K562 (cell line): ENCODE results near the gene ADAMTSL3. TPM values are rescaled to one million over a fixed set of nuclear protein-coding genes. Genes with fewer than 3 reads are reported as not detected.
"Not testable (repeated sequence)": the region's sequence is repeated elsewhere in the genome, so short reads cannot be mapped to it uniquely, and the experiment has no call there.

ENCODE experiments used
- ATAC-seq: fragments of 200-7000 bp; cut with Tn5 transposase; 3 replicates; pipeline ENCODE4 v1.9.1; 2020; ENCODE audit warnings: moderate library complexity
- BruUV-seq: library from RNA; stranded (reverse); fragments of 400-500 nt; replicated peaks from 2 replicates; lab custom pipeline; 2021; lab: Mats Ljungman, UMichigan
- CTCF ChIA-PET: fragments of 300-600 bp; formaldehyde crosslinking; extraction: SDS; loops from one replicate; lab custom pipeline; 2021; ENCODE audit warnings: low intra/inter-chr PET ratio; lab: Yijun Ruan, JAX
- POLR2A ChIA-PET: fragments of 300-600, 350-650 bp; sonication (Branson Sonifier 250); formaldehyde crosslinking; extraction: SDS; loops from one replicate; lab custom pipeline; 2021; ENCODE audit warnings: antibody characterized with exemption, inconsistent platforms; lab: Yijun Ruan, JAX
- DNase-seq, 4 experiments: peaks; one replicate each; pipeline versions ENCODE4 v3.0.0 to v3.0.0-alpha.2; 2011 to 2018; ENCODE audit warnings: low spot score in 3 of 4, mixed read lengths in 3 of 4; ENCODE audit errors: extremely low read depth in 1 of 4
- FAIRE-seq: peaks from 2 replicates; lab custom pipeline; 2011; peaks lifted over from hg19 to GRCh38; lab: Jason Lieb, UNC
- H2AFZ ChIP-seq: 2 replicates; pipeline ENCODE4 v1.6.0; 2011; ENCODE audit warnings: low read depth, low read length, control low read depth, inconsistent platforms
- H3K27ac ChIP-seq: fragments of 200-600 bp; 3 replicates; pipeline ENCODE4 v1.8.0; 2011; ENCODE audit warnings: low read depth, mild to moderate bottlenecking, control low read depth, inconsistent platforms, low read length, moderate library complexity, mixed read lengths; ENCODE audit errors: extremely low read depth
- H3K27me3 ChIP-seq, 2 experiments: fragments of 300-600 bp in 1 of 2; 2 replicates in 1 of 2; 3 replicates in 1 of 2; pipeline versions ENCODE4 v1.6.0 to v1.8.0; 2011; ENCODE audit warnings: inconsistent platforms in 2 of 2, low read length in 2 of 2, mild to moderate bottlenecking in 1 of 2, mixed read lengths in 1 of 2, moderate library complexity in 1 of 2; ENCODE audit not compliant: control insufficient read depth in 2 of 2, insufficient read depth in 2 of 2
- H3K36me3 ChIP-seq: fragments of 300-600 bp; 3 replicates; pipeline ENCODE4 v1.8.0; 2011; ENCODE audit warnings: mild to moderate bottlenecking, low read length, inconsistent platforms; ENCODE audit not compliant: control insufficient read depth, insufficient read depth
- H3K4me1 ChIP-seq, 2 experiments: fragments of 200-600 bp in 1 of 2; replicated peaks in 1 of 2; 2 replicates in 1 of 2; 3 replicates in 1 of 2; pipeline versions ENCODE4 v1.5.1 to v1.8.0; 2011; ENCODE audit warnings: inconsistent platforms in 2 of 2, low read length in 2 of 2, mild to moderate bottlenecking in 1 of 2, mixed read lengths in 1 of 2, moderate library complexity in 1 of 2; ENCODE audit not compliant: control insufficient read depth in 2 of 2, insufficient read depth in 2 of 2
- H3K4me2 ChIP-seq: 2 replicates; pipeline ENCODE4 v1.6.1; 2011; ENCODE audit warnings: low read length, control low read depth, inconsistent platforms, mixed read lengths; ENCODE audit not compliant: insufficient read depth
- H3K4me3 ChIP-seq: fragments of 200-600 bp; sonication (generic), shearing (Covaris generic); 2 replicates; pipeline ENCODE4 v1.5.1; 2016; ENCODE audit warnings: control low read depth, inconsistent platforms
- H3K79me2 ChIP-seq: fragments of 200-600 bp; 3 replicates; pipeline ENCODE4 v1.8.0; 2011; ENCODE audit warnings: low read length, inconsistent platforms; ENCODE audit not compliant: control insufficient read depth, insufficient read depth
- H3K9ac ChIP-seq, 2 experiments: 2 replicates each; pipeline versions ENCODE4 v1.6.0 to v1.6.1; 2011; ENCODE audit warnings: low read depth in 2 of 2, low read length in 2 of 2, control low read depth in 1 of 2, inconsistent platforms in 1 of 2, mild to moderate bottlenecking in 1 of 2, mixed read lengths in 1 of 2; ENCODE audit not compliant: insufficient read depth in 1 of 2
- H3K9me1 ChIP-seq: one replicate; pipeline ENCODE4 v1.6.0; 2011; ENCODE audit warnings: inconsistent platforms, mild to moderate bottlenecking, low read length, moderate library complexity; ENCODE audit not compliant: control insufficient read depth, insufficient read depth
- H3K9me3 ChIP-seq: replicated peaks from 2 replicates; pipeline ENCODE4 v1.5.1; 2011; ENCODE audit warnings: low read depth, low read length, inconsistent platforms; ENCODE audit not compliant: control insufficient read depth, insufficient read depth
- H4K20me1 ChIP-seq: replicated peaks from 2 replicates; pipeline ENCODE4 v1.6.1; 2011; ENCODE audit warnings: low read length, inconsistent platforms, mixed read lengths; ENCODE audit not compliant: control insufficient read depth, insufficient read depth
- CEBPB ChIP-seq: fragments of 450-650 bp; IDR thresholded peaks from 2 replicates; pipeline ENCODE4 v1.6.1; 2016; ENCODE audit warnings: missing genetic modification characterization, missing compliant biosample characterization
- CEBPG ChIP-seq, 3 experiments: fragments of 200-800 bp in 1 of 3; sonication (Bioruptor generic) in 1 of 3; sonication (generic) in 1 of 3; formaldehyde crosslinking in 1 of 3; IDR thresholded peaks in 2 of 3; conservative IDR thresholded peaks in 1 of 3; 2 replicates each; pipeline versions ENCODE4 v1.6.1 to v1.8.0; 2016 to 2022; ENCODE audit warnings: missing compliant biosample characterization in 2 of 3, missing genetic modification characterization in 2 of 3, mild to moderate bottlenecking in 1 of 3, missing genetic modification reagents in 1 of 3
- SLC30A9 ChIP-seq: fragments of 250-450 bp; sonication (Bioruptor Pico); IDR thresholded peaks from 2 replicates; pipeline ENCODE4 v1.8.0; 2022; ENCODE audit warnings: mild to moderate bottlenecking, moderate library complexity
- TRIM24 ChIP-seq, 2 experiments: fragments of 450-650 bp; IDR thresholded peaks; 2 replicates each; pipeline ENCODE4 v1.6.1; 2016
- WGBS: fragments of 100-300 bp; shearing (Covaris generic); methylation state at CpG from one replicate; pipeline ENCODE4 v1.1.6; 2016; ENCODE audit warnings: low coverage, mixed read lengths; ENCODE audit not compliant: insufficient coverage; ENCODE audit errors: missing lambda C conversion rate; 5-methylcytosine and 5-hydroxymethylcytosine counted together
- in situ Hi-C: fragments of 300-500 bp; cut with MboI; formaldehyde crosslinking; loops from 4 replicates; pipeline ENCODE4 v1.15.0; 2018; ENCODE audit warnings: inconsistent platforms, mixed read lengths
- intact Hi-C: fragments of 100-400 bp; cut with micrococcal nuclease; formaldehyde crosslinking; loops from 2 replicates; pipeline ENCODE4 v1.14.2; 2022
- polyA plus RNA-seq, 8 experiments: library from polyadenylated mRNA; depleted of rRNA in 4 of 8; stranded (reverse) in 5 of 8; unstranded in 3 of 8; fragments of >200 nt; fragmentation: Nextera tagmentation in 2 of 8; fragmentation: Illumina TruSeq in 1 of 8; extraction: Ambion mirVana in 2 of 8; extraction: Trizol in 1 of 8; gene quantifications; 2 replicates each; pipeline versions ENCODE4 v1.2.1 to v1.2.3, GENCODE V29; 2011 to 2014; ENCODE audit warnings: inconsistent platforms in 1 of 8, missing spikeins in 1 of 8
- total RNA-seq, 7 experiments: library from RNA; depleted of rRNA in 6 of 7; stranded (reverse); fragments of >200 nt in 6 of 7; fragmentation: Illumina TruSeq in 2 of 7; extraction: Trizol in 2 of 7; gene quantifications; 2 replicates each; pipeline versions ENCODE4 v1.2.1 to v1.2.3, GENCODE V29; 2011 to 2021; ENCODE audit warnings: low replicate concordance in 1 of 7

The ADAMTSL3 gene
- total and polyA plus RNA-seq, 9 of the 15 experiments (the other 6 are each of a cell fraction or from before 2014, with no cell fraction given): 0.01 to 0.18 (median 0.07) TPM; not detected in 3

- no TSS peak for BruUV-seq
These were observed 392.2 kb downstream of the ADAMTSL3 start for GRCh38 chr15:84046064-84046637.

GRCh38 chr15:84049480-84049879 is 395.6 kb downstream of the ADAMTSL3 start:
- CTCF ChIA-PET, BruUV-seq, intact Hi-C loops, H4K20me1 ChIP-seq, DNase-seq, H3K27me3 ChIP-seq, in situ Hi-C loops, H3K9me3 ChIP-seq, H2AFZ ChIP-seq, H3K9ac ChIP-seq, FAIRE-seq, H3K4me3 ChIP-seq, H3K79me2 ChIP-seq, H3K36me3 ChIP-seq, H3K4me2 ChIP-seq, H3K4me1 ChIP-seq, ATAC-seq, POLR2A ChIA-PET, H3K9me1 ChIP-seq, H3K27ac ChIP-seq: not testable (repeated sequence)
- WGBS: 6% methylated on average over 4 of the region's 4 CpGs

More at GRCh38 chr15:84046064-84046637, 392.2 kb downstream of the ADAMTSL3 start:
- in situ Hi-C loops: no loop called here
- Histone ChIP-seq H4K20me1 (no peaks in the 10 kb centered on the region), H3K9me1 (no peaks in the 10 kb centered on the region), H3K36me3 (no peaks in the 10 kb centered on the region), H3K9ac (no peak overlapping the region), H3K4me2 (no peak overlapping the region), H3K9me3 (no peaks in the 10 kb centered on the region)
- ATAC-seq: no peak
- no peak for DNase-seq
- WGBS: 3% methylated on average over 4 of the region's 4 CpGs
- CTCF ChIA-PET: no interaction called here
- no peak for TF ChIP-seq SLC30A9 (CRISPR knock-in tag)
- TF ChIP-seq CEBPG (CRISPR knock-in tag; IDR thresholded peaks at IDR 0.05): no peak
- TF ChIP-seq CEBPG (tag; conservative IDR thresholded peaks at IDR 0.05 in 1 of 2, IDR thresholded peaks at IDR 0.05 in 1 of 2): peak; percentile 40 to 54; a peak in 1 of 4 replicates
- peak; percentile 62 for TF ChIP-seq CEBPB (tag)
- peak in 1 of 2 experiments; percentile 58; a peak in 2 of 4 replicates for TF ChIP-seq TRIM24 (IDR thresholded peaks at IDR 0.05)
- TF ChIP-seq, all 486 proteins: peak for 3
- no peak overlapping the region for H3K4me3 ChIP-seq
- POLR2A ChIA-PET: no interaction called here
- no peak overlapping the region for H2AFZ ChIP-seq
- H3K27me3 ChIP-seq: no peaks in the 10 kb centered on the region
- intact Hi-C loops: no loop called here
- H3K79me2 ChIP-seq: no peaks in the 10 kb centered on the region
- FAIRE-seq: no peak
- H3K27ac ChIP-seq: no peak overlapping the region
- H3K4me1 ChIP-seq: no peaks in the 10 kb centered on the region; a peak in 1 of 5 replicates
